DMS114 treated with DMSO at 0.1 percent for 48 hours (cell line): ENCODE data around the gene NFKBIB.

Source experiments
- DNase-seq: peaks from one replicate; lab custom pipeline; 2025; ENCODE audit not compliant: unreplicated experiment; lab: John Stamatoyannopoulos, UW

The NFKBIB gene

DNA sequence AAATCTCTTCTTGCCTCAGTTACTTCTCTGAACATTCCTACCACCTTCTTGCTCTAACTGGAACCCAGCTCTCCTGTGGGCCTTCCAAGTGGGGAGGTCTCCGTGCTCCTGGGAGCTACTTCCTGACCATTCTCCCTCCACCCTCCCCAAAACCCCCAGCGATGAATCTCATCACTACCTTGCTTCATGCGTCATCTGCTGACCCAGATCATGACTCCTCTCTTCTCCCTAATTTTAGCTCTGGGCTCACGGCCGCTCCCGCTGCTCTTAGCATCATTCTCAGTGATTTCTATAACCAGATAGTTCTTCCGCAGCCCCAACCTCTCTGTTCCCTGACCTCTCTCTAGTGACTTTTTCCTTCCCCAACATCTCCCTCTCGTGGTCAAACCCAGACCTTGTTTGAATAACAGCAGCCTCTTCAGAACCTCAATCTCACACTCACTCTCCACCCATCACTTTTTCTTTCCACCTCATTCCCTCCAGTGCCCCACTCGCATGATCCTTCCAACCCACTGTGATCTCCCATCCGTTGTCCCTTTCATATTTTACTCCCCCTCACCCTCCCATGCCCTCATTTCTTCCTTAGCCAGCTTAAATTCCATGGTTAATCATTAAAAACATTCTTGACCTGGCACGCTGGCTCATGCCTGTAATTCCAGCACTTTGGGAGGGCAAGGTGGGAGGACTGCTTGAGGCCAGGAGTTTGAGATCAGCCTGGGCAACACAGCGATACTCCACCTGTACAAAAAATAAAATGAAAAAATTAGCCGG lies 52.8 kb downstream of the NFKBIB start:
- no peak for DNase-seq

DNA sequence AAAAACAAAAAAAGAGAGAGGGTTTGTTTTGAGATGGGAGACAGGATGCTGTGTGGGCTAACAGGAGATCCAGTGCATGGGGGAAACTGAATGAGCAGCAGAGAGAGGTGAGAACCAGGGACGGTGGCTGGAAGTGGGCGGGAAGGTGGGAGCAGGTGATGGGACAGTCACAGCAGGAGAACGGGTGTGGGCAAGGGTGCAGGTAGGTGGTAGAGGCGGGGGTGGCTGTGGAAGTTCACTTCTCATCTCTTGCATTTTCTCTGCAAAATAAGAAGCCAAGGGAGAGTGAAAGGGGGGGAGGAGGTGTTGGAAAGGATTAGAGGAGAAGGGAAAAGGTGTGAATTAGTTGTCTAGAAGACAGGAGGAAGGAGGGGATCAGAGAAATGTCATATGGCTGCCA lies 53.9 kb downstream of the NFKBIB start:
- DNase-seq: no peak

DNA sequence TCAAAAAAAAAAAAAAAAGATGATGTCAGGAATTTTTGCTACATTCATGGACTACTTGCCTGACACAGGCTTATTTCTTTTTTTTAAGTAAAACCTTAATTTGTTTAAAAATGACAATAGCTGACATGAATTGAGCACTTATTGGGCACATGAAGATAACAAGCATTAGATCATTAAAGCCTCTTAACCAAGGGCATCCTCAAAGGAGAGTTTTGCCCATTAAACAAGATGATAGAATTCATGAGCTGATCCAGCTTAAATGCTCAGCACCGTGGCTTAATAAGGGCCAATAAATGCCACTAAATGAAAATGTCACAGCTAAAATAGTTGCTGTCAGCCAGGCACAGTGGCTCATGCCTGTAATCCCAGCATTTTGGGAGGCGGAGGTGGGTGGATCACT lies 56.5 kb downstream of the NFKBIB start:
- DNase-seq: no peak

DNA sequence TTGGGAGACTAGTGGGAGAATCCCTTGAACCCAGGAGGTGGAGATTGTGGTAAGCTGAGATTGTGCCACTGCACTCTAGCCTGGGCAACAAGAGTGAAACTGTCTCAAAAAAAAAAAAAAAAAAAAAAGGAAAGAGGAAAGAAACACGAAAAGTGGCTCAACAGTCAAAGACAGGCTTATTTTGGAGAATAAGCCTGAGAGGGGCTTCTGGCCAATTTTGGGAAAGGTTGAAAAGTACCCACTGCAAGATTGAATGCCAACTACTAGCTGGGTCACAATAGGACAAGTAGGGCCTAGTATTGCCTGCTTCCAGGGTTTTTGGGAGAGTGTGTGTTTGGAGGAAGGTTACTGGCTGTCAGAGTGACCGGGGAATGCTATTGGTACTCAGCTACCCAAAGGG lies 58.5 kb downstream of the NFKBIB start:
- no peak for DNase-seq
